Measurements from ENCODE around the gene DMXL2.
A peak's percentile ranks its signal among the peaks of the same experiment; 100 is the strongest.
"Not testable (repeated sequence)": the region's sequence is repeated elsewhere in the genome, so short reads cannot be mapped to it uniquely, and the experiment has no call there.

The DMXL2 gene

GRCh38 chr15:51492528-51492927, 130.0 kb downstream of the DMXL2 start:
- DNase-seq (ENCODE audit: low read depth), result no peak

- DNase-seq (ENCODE audit: low read depth), result no peak
Observed at GRCh38 chr15:51491941-51492340, 130.6 kb downstream of the DMXL2 start.

GRCh38 chr15:51484781-51485180, 137.8 kb downstream of the DMXL2 start:
- no peak for DNase-seq (ENCODE audit: low read depth)

GRCh38 chr15:51483985-51484384, 138.6 kb downstream of the DMXL2 start:
- DNase-seq (ENCODE audit: low read depth), result no peak

- no peak for DNase-seq (ENCODE audit: low read depth)
Observed at GRCh38 chr15:51483520-51483919, 139.1 kb downstream of the DMXL2 start.

GRCh38 chr15:51475736-51476135, 146.8 kb downstream of the DMXL2 start:
- no peak for DNase-seq (ENCODE audit: low read depth)

- DNase-seq (ENCODE audit: low read depth), result no peak
Observed at GRCh38 chr15:51470512-51470911, 152.1 kb downstream of the DMXL2 start.

GRCh38 chr15:51460796-51461195, 161.8 kb downstream of the DMXL2 start:
- DNase-seq (ENCODE audit: low read depth), result peak; percentile 8

GRCh38 chr15:51450001-51450400, 172.6 kb downstream of the DMXL2 start:
- DNase-seq (ENCODE audit: low read depth), result peak; percentile 53

- DNase-seq (ENCODE audit: low read depth), result peak; percentile 69
Observed at GRCh38 chr15:51448622-51449399, 173.8 kb downstream of the DMXL2 start.

- no peak for DNase-seq (ENCODE audit: low read depth)
Observed at GRCh38 chr15:51447855-51448621, 174.5 kb downstream of the DMXL2 start.

GRCh38 chr15:51446029-51446744, 176.4 kb downstream of the DMXL2 start:
- DNase-seq (ENCODE audit: low read depth), result not testable (repeated sequence)

- DNase-seq (ENCODE audit: low read depth), result no peak
Observed at GRCh38 chr15:51444807-51445206, 177.8 kb downstream of the DMXL2 start.

- no peak for DNase-seq (ENCODE audit: low read depth)
Observed at GRCh38 chr15:51444112-51444511, 178.5 kb downstream of the DMXL2 start.

- DNase-seq (ENCODE audit: low read depth), result no peak
Observed at GRCh38 chr15:51443282-51443914, 179.2 kb downstream of the DMXL2 start.

GRCh38 chr15:51438526-51438925, 184.0 kb downstream of the DMXL2 start:
- no peak for DNase-seq (ENCODE audit: low read depth)

- peak; percentile 31 for DNase-seq (ENCODE audit: low read depth)
Observed at GRCh38 chr15:51425517-51426040, 197.0 kb downstream of the DMXL2 start.

- DNase-seq (ENCODE audit: low read depth), result peak; percentile 36
Observed at GRCh38 chr15:51424780-51425179, 197.8 kb downstream of the DMXL2 start.

- DNase-seq (ENCODE audit: low read depth), result not testable (repeated sequence)
Observed at GRCh38 chr15:51423040-51423439, 199.5 kb downstream of the DMXL2 start.

GRCh38 chr15:51416129-51416528, 206.4 kb downstream of the DMXL2 start:
- DNase-seq (ENCODE audit: low read depth), result no peak

- DNase-seq (ENCODE audit: low read depth), result no peak
Observed at GRCh38 chr15:51414256-51414860, 208.2 kb downstream of the DMXL2 start.

Measured in iris pigment epithelial cell (primary cell).